Effector CD8-positive, alpha-beta T cell (primary cell): ENCODE results near the gene ZNF547.

Experiments used
- DNase-seq: peaks from one replicate; lab custom pipeline; 2025; lab: John Stamatoyannopoulos, UW
- total RNA-seq, 4 experiments: gene quantifications; one replicate each; lab custom pipeline; 2026; lab: John Stamatoyannopoulos, UW

ZNF547 gene
- total RNA-seq = 2.1 to 5.4 (median 2.8) reads per million in 4 experiments

- DNase-seq = peak; percentile 95
Observed at GRCh38 chr19:57362997-57363687, at the start of gene ZNF547, which contains the start of gene TRAPPC2B. ZNF547 (plus strand) TSS chr19:57363551; CDS start chr19:57368556, 5,005 bp downstream. TRAPPC2B (plus strand) TSS chr19:57363551; CDS start chr19:57364834, 1,283 bp downstream.

DNA sequence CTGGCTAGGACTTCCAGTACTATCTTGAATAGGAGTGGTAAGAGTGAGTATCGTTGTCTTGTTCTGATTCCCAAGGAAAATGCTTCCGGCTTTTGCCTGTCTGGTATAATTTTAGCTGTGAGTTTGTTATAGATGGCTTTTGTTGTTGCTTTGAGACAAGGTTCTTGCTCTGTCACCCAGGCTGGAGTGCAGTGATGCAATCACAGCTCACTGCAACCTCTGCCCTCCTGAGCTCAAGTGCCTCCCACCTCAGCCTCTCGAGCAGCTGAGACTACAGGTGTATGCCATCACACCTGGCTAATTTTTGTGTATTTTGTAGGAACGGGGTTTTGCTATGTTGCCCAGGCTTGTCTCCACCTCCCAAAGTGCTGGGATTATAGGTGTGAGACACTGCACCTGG, 49.2 kb upstream of the ZNF547 start:
- DNase-seq = no peak

GRCh38 chr19:57317503-57317902, 45.8 kb upstream of the ZNF547 start:
- DNase-seq = no peak

DNA sequence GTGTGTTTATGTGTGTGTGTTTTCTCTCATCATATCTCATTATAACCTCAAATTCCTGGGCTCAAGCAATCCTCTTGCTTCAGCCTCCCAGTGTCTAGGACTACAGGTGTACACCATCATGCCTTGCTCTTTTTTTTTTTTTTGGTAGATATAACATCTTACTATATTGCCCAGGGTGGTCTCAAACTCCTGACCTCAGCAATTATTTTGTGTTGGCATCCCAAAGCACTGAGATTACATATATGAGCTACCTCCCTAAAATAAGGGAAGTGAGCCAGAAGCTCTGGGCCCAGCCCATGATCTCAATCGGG, 43.5 kb upstream of the ZNF547 start:
- no peak for DNase-seq

- DNase-seq = peak; percentile 79
Observed at GRCh38 chr19:57320180-57321084, 42.9 kb upstream of the ZNF547 start, which contains the start of gene ZNF543. ZNF543 (plus strand) TSS chr19:57320472; CDS start chr19:57320854, 382 bp downstream.

GRCh38 chr19:57321116-57321515, 42.2 kb upstream of the ZNF547 start:
- DNase-seq = no peak

DNA sequence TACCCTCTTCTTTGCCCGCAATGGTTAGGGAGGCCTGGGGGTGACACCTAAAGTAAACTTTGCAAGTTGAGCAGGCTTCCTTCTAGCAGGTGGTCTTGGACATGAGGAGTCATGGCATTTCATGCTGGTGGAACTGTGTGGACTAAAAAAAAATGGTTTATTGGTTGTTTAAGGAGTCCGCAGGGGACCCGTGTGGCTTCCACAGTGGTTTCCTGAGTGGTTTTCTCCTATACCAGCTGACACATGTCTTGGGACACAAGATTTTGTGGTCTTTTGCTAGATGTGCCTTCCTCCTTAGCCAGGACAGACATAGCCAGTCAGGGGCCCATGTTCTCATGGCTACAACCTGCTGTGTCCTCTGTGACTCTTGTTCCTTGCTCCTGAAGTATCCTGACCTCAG, 41.6 kb upstream of the ZNF547 start:
- DNase-seq = no peak

DNA sequence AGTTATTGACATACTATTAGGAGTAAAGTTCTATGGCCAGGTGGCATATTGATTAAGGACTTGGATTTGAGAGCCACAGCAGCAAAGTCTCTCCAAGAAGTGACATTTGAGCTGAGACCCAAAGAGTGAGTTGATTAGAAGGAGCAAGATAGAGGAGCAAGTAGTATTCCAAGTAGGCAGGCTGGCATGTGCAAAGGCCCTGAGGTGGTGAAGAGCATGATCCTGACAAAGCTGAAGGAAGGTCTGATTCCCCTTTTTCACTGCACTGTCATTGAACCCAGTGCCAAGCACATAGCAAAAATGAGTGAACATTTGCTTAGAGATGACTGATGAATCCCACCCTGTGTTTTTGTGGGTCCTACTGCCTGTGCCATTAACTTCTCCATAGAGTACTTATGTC, 38.4 kb upstream of the ZNF547 start:
- DNase-seq = no peak

GRCh38 chr19:57327993-57328392, 35.4 kb upstream of the ZNF547 start:
- no peak for DNase-seq

- DNase-seq = no peak
Observed at GRCh38 chr19:57334191-57334590, 29.2 kb upstream of the ZNF547 start.

DNA sequence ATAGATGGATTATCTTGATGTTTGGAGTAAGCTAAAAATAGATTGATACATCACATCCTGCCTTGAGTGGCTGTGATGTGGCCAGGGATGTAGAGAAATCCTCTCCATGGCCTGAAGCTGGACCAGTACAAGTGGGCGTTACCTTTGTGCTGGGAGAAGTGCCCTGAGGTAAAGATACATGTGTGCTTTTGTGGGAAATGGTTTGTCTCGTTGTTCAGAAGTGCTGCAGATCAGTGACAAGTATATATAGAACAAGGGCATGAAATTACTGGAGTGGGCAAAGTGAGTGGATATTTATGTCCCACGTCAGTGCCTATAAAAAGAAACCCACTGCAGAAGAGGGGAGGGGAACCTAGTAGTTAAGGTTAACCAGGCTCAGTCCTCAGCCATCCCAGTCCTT, 24.5 kb upstream of the ZNF547 start:
- DNase-seq = no peak

GRCh38 chr19:57342582-57342981, 20.8 kb upstream of the ZNF547 start:
- no peak for DNase-seq

DNA sequence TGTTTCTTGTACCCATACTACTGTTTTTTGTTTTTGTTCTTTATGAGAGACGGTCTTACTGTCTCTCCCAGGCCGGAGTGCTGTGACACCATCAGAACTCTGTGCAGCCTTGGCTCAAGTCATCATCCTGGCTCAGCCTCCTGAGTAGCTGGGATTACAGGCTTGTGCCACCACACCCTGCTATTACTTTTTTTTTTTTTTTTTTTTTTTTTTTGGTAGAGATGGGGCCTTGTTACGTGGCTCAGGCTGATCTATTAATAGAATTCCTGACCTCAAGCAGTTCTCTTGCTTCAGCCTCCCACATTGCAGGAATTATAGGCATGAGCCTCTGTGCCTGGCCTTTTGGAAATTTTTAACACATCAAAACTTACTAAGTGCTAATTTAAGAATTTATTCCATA, 15.2 kb upstream of the ZNF547 start:
- DNase-seq = no peak

- DNase-seq = peak; percentile 65
Observed at GRCh38 chr19:57350877-57351805, 12.2 kb upstream of the ZNF547 start, which contains the start of gene ZNF304. ZNF304 (plus strand) TSS chr19:57351271; CDS start chr19:57351665, 394 bp downstream.

GRCh38 chr19:57351867-57352266, 11.5 kb upstream of the ZNF547 start:
- no peak for DNase-seq

DNA sequence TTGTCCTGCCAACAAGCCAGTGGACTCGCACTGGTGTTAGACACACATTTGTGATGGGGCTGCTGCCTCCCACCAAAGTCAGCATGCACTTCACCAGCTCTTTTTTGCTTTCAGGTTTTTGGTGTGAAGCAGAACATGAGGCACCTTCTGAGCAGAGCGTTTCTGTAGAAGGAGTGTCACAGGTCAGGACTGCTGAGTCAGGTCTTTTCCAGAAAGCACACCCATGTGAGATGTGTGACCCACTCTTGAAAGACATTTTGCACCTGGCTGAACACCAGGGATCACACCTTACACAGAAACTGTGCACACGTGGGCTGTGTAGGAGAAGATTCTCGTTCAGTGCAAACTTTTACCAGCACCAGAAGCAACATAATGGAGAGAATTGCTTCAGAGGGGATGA, 7.4 kb upstream of the ZNF547 start:
- no peak for DNase-seq

DNA sequence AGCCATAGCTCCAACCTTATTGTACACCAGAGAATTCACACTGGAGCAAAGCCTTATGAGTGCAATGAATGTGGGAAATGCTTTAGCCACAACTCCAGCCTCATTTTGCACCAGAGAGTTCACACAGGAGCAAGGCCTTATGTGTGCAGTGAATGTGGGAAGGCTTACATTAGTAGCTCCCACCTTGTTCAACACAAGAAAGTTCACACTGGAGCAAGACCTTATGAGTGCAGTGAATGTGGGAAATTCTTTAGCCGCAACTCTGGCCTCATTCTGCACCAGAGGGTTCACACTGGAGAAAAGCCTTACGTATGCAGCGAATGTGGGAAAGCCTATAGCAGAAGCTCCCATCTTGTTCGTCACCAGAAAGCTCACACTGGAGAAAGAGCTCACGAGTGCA, 5.9 kb upstream of the ZNF547 start:
- DNase-seq = no peak

- no peak for DNase-seq
Observed at GRCh38 chr19:57359300-57359699, 4.1 kb upstream of the ZNF547 start.

GRCh38 chr19:57362419-57362818, 932 bp upstream of the ZNF547 start:
- no peak for DNase-seq

DNA sequence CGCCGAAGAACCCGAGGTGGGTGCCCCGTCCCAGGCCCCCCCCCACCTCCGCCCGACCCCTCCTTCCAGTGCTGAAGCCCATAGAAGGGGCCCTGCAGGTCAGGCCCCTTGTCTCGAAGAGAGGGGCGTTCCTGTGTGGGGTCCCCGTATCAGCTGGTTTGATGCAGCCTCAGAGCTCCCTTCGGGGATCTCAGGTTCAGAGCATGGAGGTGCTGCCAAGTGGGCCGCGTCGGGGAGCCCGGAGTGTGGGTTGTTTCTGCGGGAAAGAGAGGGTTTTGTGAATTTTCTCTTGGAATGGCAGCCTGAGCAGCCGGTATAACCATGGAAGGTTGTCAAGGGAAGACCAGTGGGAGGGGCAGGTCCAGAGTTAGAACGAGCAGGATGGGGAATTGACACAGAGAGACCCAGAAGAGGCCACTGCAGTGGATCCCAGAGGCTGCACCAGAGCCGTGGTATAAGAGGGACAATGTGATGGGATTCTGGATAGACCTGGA, 384 bp downstream of the ZNF547 start:
- no peak for DNase-seq

- DNase-seq = no peak
Observed at GRCh38 chr19:57366776-57367175, 3.4 kb downstream of the ZNF547 start.

DNA sequence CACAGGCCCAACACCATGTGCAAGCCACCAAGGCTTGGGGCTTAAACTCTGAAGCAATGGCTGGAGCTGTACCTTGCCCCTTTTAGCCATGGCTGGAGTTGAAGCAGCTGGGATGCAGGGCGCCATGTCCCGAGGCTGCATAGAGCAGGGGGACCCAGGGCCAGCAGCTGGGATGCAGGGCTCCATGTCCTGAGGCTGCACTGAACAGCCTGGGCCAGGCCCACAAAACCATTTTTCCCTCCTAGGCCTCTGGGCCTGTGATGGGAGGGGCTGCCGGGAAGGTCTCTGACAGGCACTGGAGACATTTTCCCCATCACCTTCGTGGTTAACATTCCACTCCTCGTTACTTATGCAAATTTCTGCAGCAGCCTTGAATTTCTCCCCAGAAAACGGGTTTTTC, 10.8 kb downstream of the ZNF547 start:
- DNase-seq = no peak
